IMR-90 (cell line): ENCODE measurements around the gene SCNN1B. TPM values are rescaled to one million over a fixed set of nuclear protein-coding genes. Genes with fewer than 3 reads are reported as not detected.

ENCODE experiments used
- ATAC-seq: fragments of 200-7000 bp; cut with Tn5 transposase; 2 replicates; pipeline ENCODE4 v1.9.1; 2020; ENCODE audit warnings: low read depth, mild to moderate bottlenecking, moderate library complexity
- BruUV-seq: library from RNA; stranded (reverse); fragments of 400-500 nt; replicated peaks from 2 replicates; lab custom pipeline; 2021; lab: Mats Ljungman, UMichigan
- CTCF ChIA-PET: fragments of 300-600 bp; formaldehyde crosslinking; extraction: SDS; loops from one replicate; lab custom pipeline; 2021; ENCODE audit warnings: antibody characterized with exemption; lab: Yijun Ruan, JAX
- POLR2A ChIA-PET: fragments of 300-600 bp; sonication (Branson Sonifier 250); formaldehyde crosslinking; loops from one replicate; lab custom pipeline; 2022; ENCODE audit warnings: antibody characterized with exemption; ENCODE audit not compliant: unreplicated experiment; lab: Charles Lee
- DNase-seq: peaks from one replicate; pipeline ENCODE4 v3.0.0; 2013
- H2AFZ ChIP-seq: replicated peaks from 2 replicates; pipeline ENCODE3; 2013; ENCODE audit warnings: low read length, mild to moderate bottlenecking; ENCODE audit not compliant: poor library complexity
- H2AK5ac ChIP-seq: 2 replicates; pipeline ENCODE4 v1.6.1; 2013; ENCODE audit warnings: low read depth, low read length, inconsistent platforms
- H2AK9ac ChIP-seq: replicated peaks from 2 replicates; pipeline ENCODE3; 2013; ENCODE audit warnings: mild to moderate bottlenecking, low read depth, low read length, moderate library complexity; ENCODE audit not compliant: poor library complexity
- H2BK120ac ChIP-seq: 2 replicates; pipeline ENCODE4 v1.6.1; 2013; ENCODE audit warnings: low read depth, low read length, inconsistent platforms
- H2BK15ac ChIP-seq: 3 replicates; pipeline ENCODE4 v1.6.1; 2013; ENCODE audit warnings: low read depth, low read length, inconsistent platforms
- H2BK20ac ChIP-seq: 2 replicates; pipeline ENCODE4 v1.6.1; 2013; ENCODE audit warnings: low read depth, mild to moderate bottlenecking, inconsistent platforms, low read length, moderate library complexity
- H2BK5ac ChIP-seq: 2 replicates; pipeline ENCODE4 v1.6.1; 2013; ENCODE audit warnings: mild to moderate bottlenecking, low read depth, low read length, inconsistent platforms; ENCODE audit not compliant: poor library complexity, severe bottlenecking
- H3K14ac ChIP-seq: replicated peaks from 2 replicates; pipeline ENCODE4 v1.6.1; 2013; ENCODE audit warnings: low read depth, low read length, inconsistent platforms
- H3K18ac ChIP-seq: 2 replicates; pipeline ENCODE4 v1.6.1; 2013; ENCODE audit warnings: low read depth, low read length, control low read depth
- H3K23ac ChIP-seq: 2 replicates; pipeline ENCODE4 v1.6.1; 2013; ENCODE audit warnings: low read depth, low read length, inconsistent platforms
- H3K27ac ChIP-seq: 2 replicates; pipeline ENCODE4 v1.5.1; 2013; ENCODE audit warnings: mild to moderate bottlenecking, control low read depth, low read length; ENCODE audit not compliant: insufficient read depth
- H3K27me3 ChIP-seq: 2 replicates; pipeline ENCODE4 v1.6.1; 2013; ENCODE audit warnings: low read length; ENCODE audit not compliant: control insufficient read depth, insufficient read depth
- H3K36me3 ChIP-seq: 2 replicates; pipeline ENCODE4 v1.6.1; 2013; ENCODE audit warnings: low read length, mixed read lengths; ENCODE audit not compliant: control insufficient read depth, insufficient read depth
- H3K4ac ChIP-seq: 2 replicates; pipeline ENCODE4 v1.6.1; 2013; ENCODE audit warnings: low read depth, low read length, inconsistent platforms
- H3K4me1 ChIP-seq: 2 replicates; pipeline ENCODE4 v1.6.1; 2013; ENCODE audit warnings: low read length, mixed read lengths; ENCODE audit not compliant: control insufficient read depth, insufficient read depth
- H3K4me2 ChIP-seq: 2 replicates; pipeline ENCODE4 v1.6.1; 2013; ENCODE audit warnings: low read depth, mild to moderate bottlenecking, control low read depth, low read length, moderate library complexity
- H3K4me3 ChIP-seq: 2 replicates; pipeline ENCODE4 v1.5.1; 2013; ENCODE audit warnings: low read depth, mild to moderate bottlenecking, control low read depth, low read length, moderate library complexity; ENCODE audit not compliant: insufficient read depth
- H3K56ac ChIP-seq: 2 replicates; pipeline ENCODE4 v1.6.1; 2013; ENCODE audit warnings: low read length, inconsistent platforms; ENCODE audit not compliant: insufficient read depth; ENCODE audit errors: extremely low read depth
- H3K79me1 ChIP-seq, 2 experiments: 2 replicates each; pipeline ENCODE4 v1.6.1; 2013; ENCODE audit warnings: low read length in 2 of 2, inconsistent platforms in 1 of 2, low read depth in 1 of 2
- H3K9ac ChIP-seq: 2 replicates; pipeline ENCODE4 v1.6.1; 2013; ENCODE audit warnings: low read depth, low read length, control low read depth
- H3K9me1 ChIP-seq: 2 replicates; pipeline ENCODE4 v1.6.1; 2013; ENCODE audit warnings: low read length, inconsistent platforms; ENCODE audit not compliant: insufficient read depth
- H3K9me3 ChIP-seq: 2 replicates; pipeline ENCODE4 v1.6.1; 2013; ENCODE audit warnings: low read length; ENCODE audit not compliant: control insufficient read depth, insufficient read depth
- H4K20me1 ChIP-seq: 2 replicates; pipeline ENCODE4 v1.6.1; 2013; ENCODE audit warnings: low read length, inconsistent platforms; ENCODE audit not compliant: insufficient read depth
- H4K5ac ChIP-seq: 2 replicates; pipeline ENCODE4 v1.6.1; 2013; ENCODE audit warnings: mild to moderate bottlenecking, low read depth, low read length, control low read depth
- H4K8ac ChIP-seq, 2 experiments: 2 replicates each; pipeline ENCODE4 v1.6.1; 2013; ENCODE audit warnings: low read depth in 2 of 2, low read length in 2 of 2, control low read depth in 1 of 2, inconsistent platforms in 1 of 2
- H4K91ac ChIP-seq: 2 replicates; pipeline ENCODE4 v1.6.1; 2013; ENCODE audit warnings: low read depth, low read length, inconsistent platforms; ENCODE audit not compliant: insufficient read depth
- NFE2L2 ChIP-seq: fragments of 150-350 bp; IDR thresholded peaks from 2 replicates; pipeline ENCODE4 v1.6.1; 2016; ENCODE audit warnings: low read depth, mild to moderate bottlenecking, low read length
- POLR2A ChIP-seq: IDR thresholded peaks from 2 replicates; pipeline ENCODE4 v1.6.1; 2012; ENCODE audit warnings: mild to moderate bottlenecking, low read depth, low read length
- WGBS, 2 experiments: methylation state at CpG; one replicate each; pipeline versions ENCODE4 v1.1.5 to v1.1.7; 2013; ENCODE audit warnings: missing lambda C conversion rate in 2 of 2; ENCODE audit not compliant: insufficient read length in 1 of 2; ENCODE audit errors: extremely low coverage in 2 of 2; 5-methylcytosine and 5-hydroxymethylcytosine counted together
- dilution Hi-C: fragments of 300-500 bp; cut with HindIII; formaldehyde crosslinking; loops from one replicate; pipeline ENCODE4 v1.14.3; 2018; ENCODE audit warnings: low sequenced_read_pairs; ENCODE audit not compliant: unreplicated experiment
- in situ Hi-C: fragments of 300-500 bp; cut with MboI; formaldehyde crosslinking; loops from 3 replicates; pipeline ENCODE4 v1.14.3; 2019; ENCODE audit warnings: low sequenced_read_pairs, inconsistent platforms, mixed read lengths
- intact Hi-C: fragments of 100-400 bp; cut with micrococcal nuclease; formaldehyde crosslinking; loops from 2 replicates; pipeline ENCODE4 v1.10.0; 2022
- polyA plus RNA-seq, 3 experiments: library from polyadenylated mRNA; depleted of rRNA; stranded (reverse); fragments of >200 nt; gene quantifications; 2 replicates each; pipeline ENCODE4 v1.2.3, GENCODE V29; 2012; ENCODE audit warnings: low replicate concordance in 1 of 3
- total RNA-seq: library from RNA; depleted of rRNA; stranded (reverse); fragments of >200 nt; gene quantifications from 2 replicates; pipeline ENCODE4 v1.2.3, GENCODE V29; 2012

SCNN1B gene
- total and polyA plus RNA-seq, 2 of the 4 experiments (the other 2 are of a cell fraction), result not detected

- CTCF ChIA-PET, result no interaction called here
Observed at GRCh38 chr16:23320693-23321092, 18.6 kb downstream of the SCNN1B start.

More at GRCh38 chr16:23320693-23321092, 18.6 kb downstream of the SCNN1B start:
- Histone ChIP-seq H3K4me1 (no peaks in the 10 kb centered on the region), H2BK20ac (no peak overlapping the region), H3K4me2 (no peak overlapping the region), H2AK5ac (no peak overlapping the region), H3K36me3 (no peaks in the 10 kb centered on the region), H2BK15ac (no peak overlapping the region), H2AFZ (no peak overlapping the region), H3K56ac (no peak overlapping the region), H4K20me1 (no peaks in the 10 kb centered on the region), H3K4ac (no peak overlapping the region), H4K8ac (no peak overlapping the region), H3K18ac (no peak overlapping the region), H2BK120ac (no peak overlapping the region), H3K9me1 (no peaks in the 10 kb centered on the region), H2AK9ac (no peak overlapping the region), H4K5ac (no peak overlapping the region), H2BK5ac (no peak overlapping the region), H3K27me3 (no peaks in the 10 kb centered on the region), H4K91ac (no peak overlapping the region), H3K9me3 (no peaks in the 10 kb centered on the region; the same call in 1 of the 2 replicates), H3K23ac (no peak overlapping the region), H3K27ac (no peak overlapping the region), H3K14ac (no peak overlapping the region), H3K79me1 (no peaks in the 10 kb centered on the region), H3K9ac (no peak overlapping the region), H3K4me3 (no peak overlapping the region)
- dilution Hi-C loops (no loop called here), intact Hi-C loops (no loop called here), in situ Hi-C loops (no loop called here)
- no TSS peak for BruUV-seq
- WGBS, 2 experiments, result 80% methylated on average over 1 of the region's 7 CpGs; no CpG with 5 or more reads in 1 of the 2 experiments
- DNase-seq (no peak), ATAC-seq (no peak)
- POLR2A ChIA-PET, result no interaction called here
- TF ChIP-seq NFE2L2 (no peak), POLR2A (no peak)
